Cortex of kidney (tissue), 1 donor: ENCODE results near the gene URB1.
"Not testable (repeated sequence)": the region's sequence is repeated elsewhere in the genome, so short reads cannot be mapped to it uniquely, and the experiment has no call there.

Experiments
- DNase-seq: peaks from one replicate; lab custom pipeline; 2025; lab: John Stamatoyannopoulos, UW

URB1 gene

DNA sequence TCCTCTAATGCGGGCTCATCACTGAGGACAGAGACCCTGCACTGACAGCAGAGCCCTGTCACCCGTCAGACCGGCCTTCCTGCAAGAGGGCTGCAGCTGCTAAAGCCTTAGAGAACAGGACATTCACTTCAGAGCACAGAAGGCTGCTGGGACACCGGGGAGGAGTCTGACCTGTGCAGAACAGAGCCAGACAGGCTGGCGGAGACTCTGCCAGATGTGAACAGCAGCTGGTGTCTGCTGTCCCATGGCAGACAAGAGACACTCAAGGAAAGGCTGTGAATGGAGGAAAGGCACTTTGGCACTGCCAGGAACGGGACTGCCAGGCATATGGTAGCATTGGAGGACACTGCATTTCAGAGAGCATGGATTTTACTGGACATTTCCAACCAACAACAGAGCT is 72.8 kb downstream of the URB1 start:
- no peak for DNase-seq

DNA sequence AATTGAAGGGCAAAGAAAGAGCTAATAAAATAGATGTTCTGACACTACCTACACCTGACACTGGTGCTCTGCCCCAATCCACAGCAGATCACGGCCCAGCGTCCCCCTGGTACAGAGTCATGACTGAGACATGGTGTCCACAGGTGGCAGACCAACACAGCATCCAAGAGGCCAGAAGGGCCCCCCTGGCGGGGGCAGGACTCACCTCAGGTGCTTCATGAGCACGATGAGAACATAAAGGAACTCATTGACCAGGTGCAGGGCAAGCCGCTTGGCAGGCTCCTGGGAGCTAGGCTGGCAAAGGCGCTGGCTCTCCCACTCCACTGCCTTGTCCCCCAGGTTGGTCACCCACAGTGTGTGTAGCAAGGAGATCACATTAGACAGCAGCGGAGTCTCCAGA is 73.8 kb downstream of the URB1 start:
- DNase-seq, result no peak

DNA sequence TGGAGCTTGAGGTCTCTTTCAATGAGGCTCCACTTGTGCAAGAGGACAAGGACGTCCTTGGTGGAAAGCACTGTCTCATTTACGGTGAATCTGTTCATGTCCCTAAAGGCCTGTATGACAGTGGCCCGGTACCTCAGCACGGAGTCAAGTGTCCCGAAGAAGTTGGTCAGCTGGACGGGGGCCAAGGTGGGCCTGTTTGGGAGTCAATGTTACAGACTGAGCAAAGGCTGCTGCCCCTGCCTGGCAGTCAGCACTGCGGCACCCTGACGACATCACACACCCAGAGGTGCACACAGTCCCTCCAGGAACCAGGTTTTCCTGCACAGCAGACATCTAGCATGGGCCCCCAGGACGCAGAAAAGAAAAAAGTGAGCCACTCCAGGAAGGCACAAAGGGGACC is 75.1 kb downstream of the URB1 start:
- DNase-seq, result no peak

DNA sequence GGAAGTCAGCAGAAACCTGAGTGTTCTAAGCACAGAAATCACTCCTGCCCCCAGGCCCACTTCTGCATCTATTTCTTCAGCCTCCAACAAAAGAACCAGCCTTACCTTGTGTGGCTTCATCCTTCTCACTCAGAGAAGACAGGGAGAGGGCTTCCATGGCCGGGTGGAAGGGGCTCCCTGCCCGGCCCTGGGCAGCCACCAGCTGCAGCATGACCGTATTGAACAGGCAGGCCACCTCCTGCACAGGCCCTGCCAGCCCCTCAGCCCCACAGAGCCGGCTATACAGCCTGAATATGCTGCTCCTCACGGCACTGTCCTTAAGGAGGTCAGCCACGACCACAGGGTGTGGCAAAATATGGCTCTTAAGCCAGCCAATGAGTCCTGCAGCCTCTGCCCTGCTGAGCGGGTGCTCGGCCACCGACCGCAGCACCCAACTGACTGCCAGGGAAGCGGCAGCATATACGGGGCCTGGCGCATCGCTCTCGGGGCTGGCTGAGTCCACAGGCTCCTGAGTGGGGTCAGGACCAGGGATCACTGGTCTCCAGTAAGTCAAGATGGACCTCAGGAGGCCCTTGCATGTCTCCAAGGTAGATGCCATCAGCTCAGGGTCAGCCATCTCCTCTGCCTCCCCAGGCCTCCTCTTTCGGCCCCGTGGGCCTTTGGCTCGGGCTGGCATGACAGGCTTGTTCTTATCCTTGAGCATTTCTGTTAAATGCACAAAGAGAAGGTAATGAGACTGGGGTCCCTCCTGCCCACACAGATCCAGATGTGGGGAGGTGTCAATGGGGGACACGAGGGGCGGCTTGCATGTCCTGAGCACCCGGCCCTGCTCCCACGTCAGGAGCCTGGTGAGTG is 76.2 kb downstream of the URB1 start:
- no peak for DNase-seq

DNA sequence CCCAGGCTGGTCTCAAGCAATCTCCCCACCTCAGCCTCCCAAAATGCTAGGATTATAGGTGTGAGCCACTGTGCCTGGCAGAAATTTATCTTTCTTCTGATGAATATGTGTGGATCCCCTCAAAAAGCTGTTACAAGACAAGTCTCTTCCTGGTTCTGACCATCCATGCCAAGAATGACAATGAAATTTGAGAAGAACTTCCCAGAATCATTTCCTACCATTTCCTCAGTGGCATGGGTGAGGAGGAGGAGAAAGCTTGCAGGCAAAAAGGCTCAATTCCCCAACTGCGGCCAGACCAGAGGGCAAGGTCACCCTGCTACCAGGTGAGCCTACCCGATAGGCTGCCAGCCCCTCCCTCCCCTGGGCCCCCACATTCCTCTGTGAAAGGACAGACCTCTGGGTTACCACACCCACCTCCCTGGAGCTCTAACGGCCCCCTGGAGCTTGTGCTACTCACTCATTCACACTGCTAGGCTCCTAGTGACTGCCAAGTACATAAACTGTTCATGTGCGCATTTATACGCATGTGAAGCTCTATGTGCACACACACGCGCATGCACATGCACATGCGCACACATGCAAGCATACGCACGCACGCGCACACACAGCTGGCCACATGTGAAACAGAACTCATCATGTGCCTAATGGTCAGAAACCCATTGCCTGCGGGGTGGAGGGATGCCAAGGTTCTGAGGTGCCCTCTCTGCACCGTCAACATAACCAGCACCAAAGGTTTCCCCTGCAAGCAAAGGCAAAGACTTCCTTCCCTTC is 77.1 kb downstream of the URB1 start:
- DNase-seq, result no peak

DNA sequence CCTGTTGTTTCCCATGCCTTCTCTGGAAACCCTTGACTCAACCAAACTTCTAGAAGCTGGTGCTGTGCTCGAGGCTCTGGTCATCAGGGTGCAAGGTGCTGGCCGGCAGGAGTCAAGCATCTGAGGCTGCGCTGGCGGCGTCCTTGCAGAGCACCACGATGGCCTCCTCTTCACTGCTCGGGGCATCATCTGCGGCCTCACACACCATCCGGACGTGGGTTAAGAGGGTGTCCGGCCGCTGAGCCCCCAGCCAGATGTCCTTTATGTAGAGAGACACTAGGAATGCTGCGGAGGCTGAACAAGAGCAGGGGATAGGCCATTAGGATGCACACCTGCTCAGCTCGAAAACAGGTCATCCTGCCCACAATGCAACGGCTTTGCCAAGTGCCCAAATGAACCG is 78.0 kb downstream of the URB1 start:
- no peak for DNase-seq

DNA sequence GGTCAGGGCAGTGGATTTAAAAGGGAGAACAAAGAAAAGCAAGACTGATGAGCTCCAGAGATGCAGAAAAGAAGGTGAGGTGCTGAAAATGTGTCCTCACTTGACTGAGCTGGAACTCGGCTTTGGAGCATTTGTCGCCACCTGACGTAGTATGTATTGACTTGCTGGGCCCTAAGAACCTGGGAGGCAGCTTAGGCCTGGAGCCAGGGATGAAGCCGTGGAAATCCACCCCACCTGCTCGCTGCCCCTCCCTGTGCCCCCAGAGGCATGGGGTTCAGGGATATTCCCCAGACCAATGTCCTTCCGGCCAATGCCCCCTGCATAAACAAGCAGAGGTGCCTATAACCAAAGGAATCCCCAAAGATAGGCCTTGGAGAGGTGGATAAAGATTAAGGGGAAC is 79.8 kb downstream of the URB1 start:
- no peak for DNase-seq

DNA sequence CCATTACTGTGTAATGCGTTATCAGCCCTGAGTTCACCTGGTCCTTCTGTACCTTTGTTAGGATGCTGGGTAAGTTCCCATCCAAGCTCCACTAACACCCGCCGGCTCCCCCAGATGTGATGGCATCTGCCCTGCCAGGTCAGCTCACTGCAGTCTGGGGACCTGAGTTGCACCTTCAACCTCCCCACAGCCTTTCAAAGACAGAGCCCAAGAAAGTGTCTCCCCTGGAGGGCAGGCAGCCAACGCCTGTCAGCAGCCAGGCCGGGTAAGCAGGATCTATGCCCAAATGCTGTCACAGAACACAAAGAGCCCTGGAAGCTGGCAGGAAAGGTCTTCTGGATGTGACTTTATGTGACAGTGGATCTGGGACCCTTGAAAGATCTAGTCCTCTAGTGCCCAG is 80.5 kb downstream of the URB1 start:
- no peak for DNase-seq

DNA sequence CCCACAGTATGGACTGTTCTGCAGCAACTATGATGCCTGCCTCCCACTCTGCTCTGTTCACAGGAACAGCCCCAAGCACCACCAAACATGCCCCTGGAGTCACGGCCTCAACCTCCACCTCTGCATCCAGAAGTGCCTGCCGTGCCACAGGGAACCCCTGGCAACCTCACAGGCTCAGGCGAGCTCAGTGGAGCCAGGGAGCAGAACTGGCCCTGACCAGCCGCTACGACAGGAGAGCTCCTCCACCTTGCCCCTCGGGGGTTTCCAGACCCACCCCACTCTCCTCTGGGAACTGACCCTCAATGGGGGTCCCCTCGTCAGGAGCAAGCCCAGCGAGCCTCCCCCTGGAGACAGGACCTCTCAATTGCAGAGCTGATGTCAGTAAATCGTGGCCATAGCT is 81.2 kb downstream of the URB1 start:
- no peak for DNase-seq

DNA sequence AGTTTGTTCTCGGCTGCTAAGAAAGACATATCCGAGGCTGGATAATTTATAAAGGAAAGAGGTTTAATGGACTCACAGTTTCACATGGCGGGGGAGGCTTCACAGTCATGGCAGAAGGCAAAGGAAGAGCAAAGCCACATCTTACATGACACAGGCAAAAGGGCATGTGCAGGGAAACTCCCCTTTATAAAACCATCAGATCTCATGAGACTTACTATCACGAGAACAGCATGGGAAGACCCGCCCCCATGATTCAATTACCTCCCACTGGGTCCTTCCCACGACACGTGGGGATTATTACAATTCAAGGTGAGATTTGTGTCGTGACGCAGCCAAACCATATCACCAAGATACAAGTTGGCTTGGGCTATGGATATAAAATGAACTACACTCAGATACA is 81.8 kb downstream of the URB1 start:
- not testable (repeated sequence) for DNase-seq

DNA sequence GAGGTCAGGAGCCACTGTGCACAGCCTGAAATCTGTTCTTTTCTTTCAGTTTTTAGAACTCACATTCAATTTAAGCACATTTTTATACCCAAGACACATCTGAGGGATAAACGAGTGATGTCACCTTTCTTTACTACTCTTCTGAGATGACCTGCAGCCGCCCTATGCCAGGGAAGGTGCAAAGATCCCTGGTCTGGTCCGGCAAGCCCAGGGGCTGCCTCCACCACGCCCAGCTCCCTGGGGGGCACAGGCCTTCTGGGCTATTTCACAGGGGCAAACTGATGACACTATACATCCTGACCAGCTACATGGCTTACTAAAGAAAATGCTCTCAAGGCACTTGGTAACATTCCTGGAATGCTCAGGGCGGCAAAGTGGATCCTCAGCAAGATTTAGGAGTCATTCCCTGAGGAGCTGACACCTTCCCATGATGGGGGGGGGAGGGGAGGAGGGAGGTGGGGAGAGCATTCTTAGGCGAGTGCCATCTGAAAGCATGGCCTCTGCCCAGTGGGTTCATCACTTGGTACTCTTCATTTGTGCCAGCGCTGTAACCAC is 82.8 kb downstream of the URB1 start:
- DNase-seq, result no peak

DNA sequence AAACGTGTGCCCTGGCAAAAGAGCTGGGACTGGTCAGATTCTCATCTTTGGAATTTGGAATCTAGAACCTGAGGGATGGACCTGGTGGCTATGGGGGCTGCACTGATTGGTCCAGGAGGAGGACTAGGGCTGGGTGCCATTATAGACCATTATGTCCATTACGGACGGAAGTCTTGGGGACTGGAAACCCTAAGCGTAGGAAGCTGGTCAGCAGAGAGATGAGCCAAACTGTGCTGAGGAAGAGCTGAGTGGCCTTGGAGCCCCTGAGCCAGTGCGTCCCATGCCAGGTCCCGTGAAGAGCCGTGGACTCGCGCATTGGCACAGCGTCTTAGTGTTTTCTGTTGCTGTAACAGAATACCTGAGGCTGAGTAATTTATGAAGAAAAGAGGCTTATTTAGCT is 84.1 kb downstream of the URB1 start:
- no peak for DNase-seq

DNA sequence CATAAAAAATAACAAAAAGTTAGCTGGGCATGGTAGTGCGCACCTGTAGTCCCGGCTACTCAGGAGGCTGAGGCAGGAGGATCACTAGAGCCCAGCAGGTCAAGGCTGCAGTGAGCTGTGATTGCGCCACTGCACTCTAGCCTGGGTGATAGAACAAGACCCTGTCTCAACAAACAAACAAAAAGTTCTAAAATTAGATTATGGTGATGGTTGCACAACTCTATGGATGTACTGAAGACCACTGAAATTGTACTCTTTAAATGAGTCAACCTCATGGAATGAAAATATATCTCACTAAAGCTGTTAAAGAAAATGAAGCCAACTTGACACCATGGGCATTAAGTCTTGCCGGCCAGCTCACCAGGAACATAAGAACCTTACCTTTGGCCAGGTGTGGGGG is 85.1 kb downstream of the URB1 start:
- no peak for DNase-seq

DNA sequence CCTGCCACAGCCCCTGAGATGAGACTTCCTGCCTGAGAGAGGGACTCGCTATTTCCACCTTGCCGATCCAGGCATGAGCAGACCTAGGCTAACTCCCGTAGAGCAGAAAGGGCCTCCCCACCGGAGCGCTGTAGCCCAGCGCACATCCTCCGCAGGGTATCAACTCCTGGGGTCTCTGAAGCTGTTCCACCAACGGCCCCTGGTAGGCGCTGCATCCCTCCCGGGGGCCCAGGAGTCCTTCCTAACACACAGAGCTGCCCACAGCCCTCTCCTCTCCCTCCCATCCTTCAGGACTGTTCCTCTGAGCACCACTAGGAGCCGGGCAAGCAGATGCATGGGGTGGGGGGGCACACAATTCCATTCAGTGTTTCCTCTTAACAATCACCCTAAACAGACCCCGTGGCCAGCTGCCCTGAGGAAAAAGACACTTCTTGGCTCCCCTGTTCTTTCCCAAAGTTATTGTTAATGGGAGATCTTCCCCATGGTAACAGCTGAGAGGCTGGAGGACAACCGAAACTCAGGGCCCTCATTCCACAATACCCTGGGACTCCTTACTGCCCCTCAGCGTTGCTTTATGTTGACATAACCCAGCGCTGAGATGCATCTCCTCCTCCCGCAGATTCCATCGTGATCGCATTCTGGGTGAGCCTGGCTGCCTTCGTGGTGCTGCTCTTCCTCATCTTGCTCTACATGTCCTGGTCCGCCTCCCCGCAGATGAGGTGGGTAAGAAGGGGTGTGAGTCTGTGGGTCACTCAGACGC is 86.6 kb downstream of the URB1 start:
- DNase-seq, result no peak

DNA sequence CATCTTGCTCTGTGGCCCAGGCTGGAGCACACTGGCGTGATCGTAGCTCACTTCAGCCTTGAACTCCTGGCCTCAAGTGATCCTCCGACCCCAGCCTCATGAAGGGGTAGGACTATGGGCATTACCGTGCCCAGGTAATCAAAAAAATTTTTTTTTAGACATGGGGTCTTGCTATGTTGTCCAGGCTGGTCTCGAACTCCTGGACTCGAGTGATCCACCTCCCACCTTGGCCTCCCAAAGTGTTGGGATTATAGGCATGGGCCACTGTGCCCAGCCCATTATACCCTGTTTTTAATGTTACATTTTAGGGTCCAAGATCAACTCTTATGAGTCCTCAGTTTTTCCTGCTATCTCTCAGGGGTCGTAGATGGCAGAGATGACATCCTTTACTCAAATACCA is 87.8 kb downstream of the URB1 start:
- no peak for DNase-seq

DNA sequence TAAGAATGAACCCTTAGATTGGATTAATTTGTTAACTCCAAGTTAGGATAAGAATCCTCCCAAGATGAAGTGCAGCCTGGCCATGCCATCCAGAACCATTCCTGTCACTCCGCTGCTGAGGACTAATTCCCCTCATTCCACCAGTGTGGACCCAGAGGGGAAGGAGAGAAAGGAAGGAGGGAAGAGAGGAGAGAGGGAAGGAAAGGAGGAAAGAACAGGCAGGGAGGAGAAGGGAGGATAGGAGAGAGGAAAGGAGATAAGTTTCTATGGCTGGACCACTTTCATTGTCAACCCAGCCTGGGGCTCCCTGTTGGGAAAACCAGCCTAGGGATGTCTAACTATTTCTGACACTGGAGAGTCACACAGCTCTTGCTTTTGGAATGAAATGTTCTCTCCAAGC is 89.4 kb downstream of the URB1 start:
- no peak for DNase-seq

DNA sequence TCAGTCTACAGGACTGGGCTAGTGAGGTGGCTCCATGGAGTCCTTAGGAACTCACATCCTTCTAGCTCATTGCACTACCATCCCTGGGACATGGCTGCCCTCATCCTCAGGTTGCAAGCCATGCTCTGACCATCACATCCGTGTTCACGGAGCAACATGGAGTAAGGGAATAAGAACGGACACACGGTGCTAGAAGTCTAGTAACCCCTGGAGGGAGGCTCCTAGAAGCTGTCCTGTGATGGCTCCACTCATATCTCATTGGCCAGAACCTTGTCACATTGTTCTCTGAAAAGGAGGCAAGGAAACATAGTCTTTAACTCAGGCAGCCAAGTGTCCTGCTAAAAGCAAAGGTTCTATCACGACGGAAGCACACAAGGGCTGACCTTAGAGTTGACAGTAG is 90.3 kb downstream of the URB1 start:
- DNase-seq, result no peak

DNA sequence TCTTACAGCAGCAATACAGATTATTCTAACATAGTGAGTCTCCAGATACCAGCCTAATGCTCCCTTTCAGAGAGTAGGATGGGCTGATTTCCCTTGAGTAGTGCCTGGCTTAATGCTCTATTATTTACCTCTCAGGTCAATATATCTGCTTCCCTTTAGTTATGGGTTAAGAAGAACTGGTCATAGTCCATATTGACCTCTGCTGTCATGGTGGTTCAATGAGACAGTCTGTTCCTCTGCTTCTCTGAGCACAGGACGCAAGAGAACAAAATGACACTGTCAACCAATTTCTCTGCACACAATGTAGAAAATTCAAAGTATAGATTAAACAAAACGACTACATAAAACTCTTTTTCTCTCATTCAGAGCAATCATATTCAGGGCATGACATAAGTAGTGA is 91.2 kb downstream of the URB1 start:
- DNase-seq, result no peak

DNA sequence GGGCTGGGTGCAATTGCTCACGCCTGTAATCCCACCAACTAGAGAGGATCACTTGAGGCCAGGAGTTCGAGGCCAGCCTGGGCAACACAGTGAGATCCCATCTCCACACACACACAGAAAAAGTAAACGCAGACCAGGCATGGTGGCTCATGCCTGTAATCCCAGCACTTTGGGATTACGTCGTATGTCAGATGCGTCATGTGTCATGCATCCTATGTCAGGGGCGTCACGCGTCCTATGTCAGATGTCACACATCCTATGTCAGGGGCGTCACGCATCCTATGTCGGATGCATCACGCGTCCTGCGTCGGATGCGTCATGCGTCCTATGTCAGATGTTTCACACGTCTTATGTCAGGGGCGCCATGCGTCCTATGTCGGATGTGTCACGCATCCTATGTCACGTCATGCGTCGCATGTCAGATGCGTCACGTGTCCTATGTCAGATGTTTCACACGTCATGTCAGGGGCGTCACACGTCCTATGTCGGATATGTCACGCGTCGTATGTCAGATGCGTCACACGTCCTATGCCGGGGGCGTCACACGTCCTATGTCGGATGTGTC is 92.6 kb downstream of the URB1 start:
- no peak for DNase-seq

DNA sequence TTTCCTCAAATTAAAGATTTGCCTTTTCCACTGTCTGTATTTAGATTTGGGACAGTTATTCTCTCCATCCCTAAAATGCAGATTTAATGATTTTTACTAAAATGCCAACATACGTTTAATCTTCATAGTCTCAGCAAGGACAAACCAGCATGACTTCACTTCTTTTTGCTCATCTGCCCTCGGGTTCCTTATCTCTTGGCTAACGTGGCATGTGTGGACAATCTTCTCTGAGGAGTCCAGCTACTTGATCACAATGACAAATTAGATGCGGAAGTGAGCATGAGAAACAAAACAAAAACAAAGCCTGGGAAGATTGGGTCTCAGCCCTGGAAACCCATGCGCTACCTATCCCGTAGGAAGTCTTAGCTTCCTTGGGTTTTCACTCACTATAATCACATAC is 93.1 kb downstream of the URB1 start:
- DNase-seq, result no peak

DNA sequence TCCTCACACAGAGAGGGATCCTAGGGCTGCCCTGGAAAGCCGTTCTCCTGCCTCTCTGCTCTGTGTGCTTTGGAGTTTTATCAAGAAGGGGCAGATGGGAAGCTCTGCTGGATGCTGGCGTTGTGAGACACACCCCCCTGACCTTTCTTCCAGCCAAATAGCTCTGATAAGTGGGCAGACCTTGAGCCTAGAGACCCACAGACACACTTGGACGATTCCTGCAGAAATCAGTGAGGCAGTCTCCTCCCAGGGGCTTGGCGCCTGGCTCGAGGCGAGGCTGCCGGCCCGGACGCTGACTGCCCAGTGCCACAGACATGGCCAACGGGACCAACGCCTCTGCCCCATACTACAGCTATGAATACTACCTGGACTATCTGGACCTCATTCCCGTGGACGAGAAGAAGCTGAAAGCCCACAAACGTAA is 94.1 kb downstream of the URB1 start, which contains the start of gene MRAP:
TSS of gene MRAP (plus strand) at position 198 of the 424 bp plus-strand sequence. CDS start at position 315, 117 bp downstream.
- DNase-seq, result no peak

DNA sequence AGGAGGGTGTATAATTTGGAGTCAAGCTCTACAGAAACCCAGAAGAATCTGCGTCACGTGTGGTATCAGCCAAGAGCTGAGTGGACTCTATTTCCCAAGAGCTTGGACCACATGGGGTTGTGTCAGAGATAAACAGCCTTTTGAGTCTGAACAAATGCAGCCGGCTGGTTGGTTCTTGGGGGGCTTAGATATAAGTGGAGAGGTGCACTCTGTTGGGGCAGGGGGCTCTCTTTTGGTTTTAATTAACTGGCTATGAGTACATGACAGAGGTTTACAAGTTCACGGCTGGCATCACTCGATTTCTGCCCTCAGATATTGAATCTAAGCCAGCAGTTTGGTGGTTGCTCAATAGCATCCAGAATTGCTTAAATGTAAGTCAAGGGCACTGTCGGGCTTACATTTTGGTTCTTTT is 94.7 kb downstream of the URB1 start:
- no peak for DNase-seq
